Panc1 (cell line): Measurements from ENCODE around the gene FBXL14. TPM values are rescaled to one million over a fixed set of nuclear protein-coding genes. Genes with fewer than 3 reads are reported as not detected.

ENCODE experiments used
- ATAC-seq: fragments of 200-7000 bp; cut with Tn5 transposase; 2 replicates; pipeline ENCODE4 v1.9.1; 2020; ENCODE audit warnings: mild to moderate bottlenecking, moderate library complexity
- BruUV-seq: library from RNA; stranded (reverse); fragments of 400-500 nt; replicated peaks from 2 replicates; lab custom pipeline; 2021; lab: Mats Ljungman, UMichigan
- CTCF ChIA-PET: fragments of 300-600 bp; sonication (Branson Sonifier 250); formaldehyde crosslinking; loops from one replicate; lab custom pipeline; 2022; ENCODE audit warnings: antibody characterized with exemption; lab: Charles Lee
- POLR2A ChIA-PET: fragments of 300-600 bp; sonication (Branson Sonifier 250); formaldehyde crosslinking; loops from one replicate; lab custom pipeline; 2022; ENCODE audit warnings: antibody characterized with exemption; lab: Charles Lee
- DNase-seq: peaks from one replicate; pipeline ENCODE4 v3.0.0-alpha.2; 2010; ENCODE audit warnings: low read depth, low spot score
- H3K27ac ChIP-seq: 2 replicates; pipeline ENCODE4 v1.5.1; 2011; ENCODE audit warnings: mild to moderate bottlenecking, low read length, inconsistent platforms
- H3K27me3 ChIP-seq: fragments of 200-500 bp; sonication (Bioruptor generic); 2 replicates; pipeline ENCODE4 v1.6.0; 2014; ENCODE audit warnings: low read length, inconsistent platforms; ENCODE audit not compliant: control insufficient read depth, insufficient read depth
- H3K36me3 ChIP-seq: fragments of 200-500 bp; sonication (Bioruptor generic); 2 replicates; pipeline ENCODE4 v1.5.1; 2014; ENCODE audit warnings: inconsistent platforms, mild to moderate bottlenecking, low read length, moderate library complexity; ENCODE audit not compliant: control insufficient read depth, insufficient read depth
- H3K4me1 ChIP-seq: 2 replicates; pipeline ENCODE4 v1.5.1; 2011; ENCODE audit warnings: inconsistent platforms, mild to moderate bottlenecking, low read length, moderate library complexity; ENCODE audit not compliant: control insufficient read depth, insufficient read depth
- H3K4me3 ChIP-seq, 2 experiments: 2 replicates each; pipeline ENCODE4 v1.5.1; 2011 to 2012; ENCODE audit warnings: low read depth in 2 of 2, low read length in 2 of 2, mild to moderate bottlenecking in 2 of 2, inconsistent platforms in 1 of 2, moderate library complexity in 1 of 2
- H3K9me3 ChIP-seq: fragments of 200-500 bp; sonication (Bioruptor generic); 2 replicates; pipeline ENCODE4 v1.5.1; 2014; ENCODE audit warnings: low read depth, mild to moderate bottlenecking, inconsistent platforms, low read length, moderate library complexity; ENCODE audit not compliant: control insufficient read depth, insufficient read depth
- POLR2AphosphoS5 ChIP-seq: IDR thresholded peaks from 2 replicates; pipeline ENCODE4 v1.6.1; 2012; ENCODE audit warnings: mild to moderate bottlenecking, low read depth, low read length, moderate library complexity
- SIN3A ChIP-seq: IDR thresholded peaks from 2 replicates; pipeline ENCODE4 v1.6.1; 2012; ENCODE audit warnings: low read depth, mild to moderate bottlenecking, low read length, moderate library complexity, borderline replicate concordance; ENCODE audit not compliant: insufficient read depth
- TCF7L2 ChIP-seq: IDR thresholded peaks from 2 replicates; pipeline ENCODE4 v1.6.1; 2011; ENCODE audit warnings: mild to moderate bottlenecking, low read depth, low read length, inconsistent platforms
- in situ Hi-C: cut with HindIII; loops from 2 replicates; pipeline ENCODE4 v1.10.0; 2016; ENCODE audit warnings: low sequenced_read_pairs, low pct_unique_long_range_greater_than_20kb
- intact Hi-C: fragments of 100-400 bp; cut with micrococcal nuclease; formaldehyde crosslinking; loops from one replicate; pipeline ENCODE4 v1.10.0; 2022; ENCODE audit not compliant: unreplicated experiment
- total RNA-seq: library from RNA; stranded (reverse); gene quantifications from one replicate; pipeline ENCODE4 v1.2.1, GENCODE V29; 2021; ENCODE audit not compliant: unreplicated experiment
- TF ChIP-seq, protein P1 (sequence below): fragments of 450-650 bp; IDR thresholded peaks from 2 replicates; pipeline ENCODE4 v1.5.1; 2017; ENCODE audit warnings: mild to moderate bottlenecking
- TF ChIP-seq, protein P2 (sequence below), 2 experiments: IDR thresholded peaks; 2 replicates each; pipeline ENCODE4 v1.6.1; 2011 to 2012; ENCODE audit warnings: low read depth in 2 of 2, control low read depth in 1 of 2, low read length in 1 of 2, mild to moderate bottlenecking in 1 of 2, moderate library complexity in 1 of 2; ENCODE audit not compliant: insufficient read depth in 1 of 2

The FBXL14 gene
- total RNA-seq, 1 experiment from 2014 or later, result 15.1 TPM

DNA sequence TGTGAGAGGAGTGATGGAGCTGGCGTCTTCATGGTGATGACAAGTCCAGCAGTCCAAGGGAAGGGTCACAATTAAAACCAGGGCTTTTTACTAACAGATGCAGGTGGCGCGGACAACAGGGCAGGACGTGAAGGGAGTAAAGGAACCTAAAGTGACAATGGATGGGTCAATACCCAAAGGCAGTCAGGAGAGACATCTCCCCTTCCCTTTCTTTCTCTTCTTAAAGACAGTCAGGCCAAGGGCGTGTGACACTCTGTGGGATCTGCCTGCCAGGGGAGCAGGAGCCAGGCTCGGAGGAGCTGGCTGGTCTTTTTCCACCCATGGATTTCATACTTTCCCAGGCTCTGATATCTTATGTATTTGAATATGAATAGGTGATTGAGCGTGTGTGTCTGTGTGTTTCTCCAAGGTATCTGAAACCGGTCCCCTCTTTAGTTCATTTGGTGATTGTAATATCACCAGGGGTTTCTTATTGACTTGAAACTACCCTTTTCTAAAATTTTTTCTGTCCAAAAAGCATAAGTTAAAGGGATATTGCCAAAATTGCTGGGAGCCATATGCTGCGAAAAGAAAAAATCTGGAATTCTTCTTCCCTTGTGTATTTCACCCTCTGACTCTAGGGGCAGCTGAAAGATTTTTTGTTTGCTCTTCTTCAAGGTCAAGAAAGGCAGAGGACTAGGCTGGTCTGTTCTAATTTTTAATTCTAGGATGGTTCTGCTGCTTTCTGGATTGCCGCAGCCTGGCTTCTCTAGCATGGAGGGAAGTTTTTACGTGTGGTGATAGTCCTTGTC is 61.8 kb downstream of the FBXL14 start:
- DNase-seq, result no peak
- CTCF ChIA-PET, result no interaction called here
- POLR2A ChIA-PET, result no interaction called here
- no peak for ATAC-seq
- in situ Hi-C loops (no loop called here), intact Hi-C loops (no loop called here)
- TF ChIP-seq TCF7L2, result no peak
- TF ChIP-seq, protein P1, sequence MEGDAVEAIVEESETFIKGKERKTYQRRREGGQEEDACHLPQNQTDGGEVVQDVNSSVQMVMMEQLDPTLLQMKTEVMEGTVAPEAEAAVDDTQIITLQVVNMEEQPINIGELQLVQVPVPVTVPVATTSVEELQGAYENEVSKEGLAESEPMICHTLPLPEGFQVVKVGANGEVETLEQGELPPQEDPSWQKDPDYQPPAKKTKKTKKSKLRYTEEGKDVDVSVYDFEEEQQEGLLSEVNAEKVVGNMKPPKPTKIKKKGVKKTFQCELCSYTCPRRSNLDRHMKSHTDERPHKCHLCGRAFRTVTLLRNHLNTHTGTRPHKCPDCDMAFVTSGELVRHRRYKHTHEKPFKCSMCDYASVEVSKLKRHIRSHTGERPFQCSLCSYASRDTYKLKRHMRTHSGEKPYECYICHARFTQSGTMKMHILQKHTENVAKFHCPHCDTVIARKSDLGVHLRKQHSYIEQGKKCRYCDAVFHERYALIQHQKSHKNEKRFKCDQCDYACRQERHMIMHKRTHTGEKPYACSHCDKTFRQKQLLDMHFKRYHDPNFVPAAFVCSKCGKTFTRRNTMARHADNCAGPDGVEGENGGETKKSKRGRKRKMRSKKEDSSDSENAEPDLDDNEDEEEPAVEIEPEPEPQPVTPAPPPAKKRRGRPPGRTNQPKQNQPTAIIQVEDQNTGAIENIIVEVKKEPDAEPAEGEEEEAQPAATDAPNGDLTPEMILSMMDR, result no peak
- no peak for TF ChIP-seq SIN3A
- no peak for TF ChIP-seq POLR2AphosphoS5
- TF ChIP-seq, protein P2, sequence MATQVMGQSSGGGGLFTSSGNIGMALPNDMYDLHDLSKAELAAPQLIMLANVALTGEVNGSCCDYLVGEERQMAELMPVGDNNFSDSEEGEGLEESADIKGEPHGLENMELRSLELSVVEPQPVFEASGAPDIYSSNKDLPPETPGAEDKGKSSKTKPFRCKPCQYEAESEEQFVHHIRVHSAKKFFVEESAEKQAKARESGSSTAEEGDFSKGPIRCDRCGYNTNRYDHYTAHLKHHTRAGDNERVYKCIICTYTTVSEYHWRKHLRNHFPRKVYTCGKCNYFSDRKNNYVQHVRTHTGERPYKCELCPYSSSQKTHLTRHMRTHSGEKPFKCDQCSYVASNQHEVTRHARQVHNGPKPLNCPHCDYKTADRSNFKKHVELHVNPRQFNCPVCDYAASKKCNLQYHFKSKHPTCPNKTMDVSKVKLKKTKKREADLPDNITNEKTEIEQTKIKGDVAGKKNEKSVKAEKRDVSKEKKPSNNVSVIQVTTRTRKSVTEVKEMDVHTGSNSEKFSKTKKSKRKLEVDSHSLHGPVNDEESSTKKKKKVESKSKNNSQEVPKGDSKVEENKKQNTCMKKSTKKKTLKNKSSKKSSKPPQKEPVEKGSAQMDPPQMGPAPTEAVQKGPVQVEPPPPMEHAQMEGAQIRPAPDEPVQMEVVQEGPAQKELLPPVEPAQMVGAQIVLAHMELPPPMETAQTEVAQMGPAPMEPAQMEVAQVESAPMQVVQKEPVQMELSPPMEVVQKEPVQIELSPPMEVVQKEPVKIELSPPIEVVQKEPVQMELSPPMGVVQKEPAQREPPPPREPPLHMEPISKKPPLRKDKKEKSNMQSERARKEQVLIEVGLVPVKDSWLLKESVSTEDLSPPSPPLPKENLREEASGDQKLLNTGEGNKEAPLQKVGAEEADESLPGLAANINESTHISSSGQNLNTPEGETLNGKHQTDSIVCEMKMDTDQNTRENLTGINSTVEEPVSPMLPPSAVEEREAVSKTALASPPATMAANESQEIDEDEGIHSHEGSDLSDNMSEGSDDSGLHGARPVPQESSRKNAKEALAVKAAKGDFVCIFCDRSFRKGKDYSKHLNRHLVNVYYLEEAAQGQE (IDR thresholded peaks at IDR 0.05; ENCODE audit: insufficient read depth in 1 of 2, low read depth in 2 of 2, low read length in 1 of 2), result no peak
- Histone ChIP-seq H3K27ac (peak overlapping the region; percentile 84), H3K27me3 (no peaks in the 10 kb centered on the region), H3K36me3 (no peaks in the 10 kb centered on the region), H3K4me3 (peak overlapping the region; percentile 51 to 57), H3K4me1 (peaks cover 34% of the 10 kb centered on the region), H3K9me3 (no peaks in the 10 kb centered on the region)
- TSS peak; percentile 70 for BruUV-seq

DNA sequence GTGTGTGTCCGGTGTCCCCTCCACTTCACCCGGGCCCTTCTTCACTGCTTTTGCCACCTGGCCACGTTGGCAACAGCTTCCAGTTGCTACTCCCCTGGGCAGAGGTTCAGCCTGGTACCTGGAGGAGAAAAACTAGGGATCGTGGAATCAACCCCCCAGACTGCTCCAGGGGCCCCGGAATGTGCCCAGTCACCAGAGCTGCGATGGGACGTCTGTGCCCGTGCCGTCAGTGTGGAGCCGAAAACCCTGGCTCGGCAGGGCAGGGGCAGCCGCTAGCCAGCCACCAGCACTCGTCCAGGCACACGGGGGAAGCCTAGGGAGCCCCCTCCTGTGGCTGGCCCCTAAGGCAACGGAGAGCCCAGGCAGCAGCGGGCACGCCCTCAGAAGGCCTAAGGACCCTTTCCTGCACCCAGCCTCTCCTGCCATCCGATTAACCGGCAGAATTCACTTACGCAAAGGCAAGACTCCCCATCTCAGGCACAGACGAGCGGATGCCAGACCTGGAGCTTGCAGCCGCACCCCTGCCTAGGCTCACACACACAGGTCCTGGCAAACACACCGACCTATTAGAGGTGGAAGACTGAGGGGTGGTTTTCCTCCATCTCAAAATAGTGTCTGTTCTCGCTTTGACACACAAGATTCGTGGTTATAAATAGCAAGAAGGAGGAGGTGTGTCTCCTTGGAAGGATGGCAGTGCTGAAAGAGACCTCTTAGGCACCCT is 62.6 kb downstream of the FBXL14 start:
- no peaks in the 10 kb centered on the region for H3K9me3 ChIP-seq
- intact Hi-C loops, result no loop called here
- ChIA-PET POLR2A (no interaction called here), CTCF (no interaction called here)
- in situ Hi-C loops, result no loop called here
- no peak for TF ChIP-seq TCF7L2
- TF ChIP-seq, protein P1, result no peak
- TF ChIP-seq, protein P2 (IDR thresholded peaks at IDR 0.05; ENCODE audit: insufficient read depth in 1 of 2, low read depth in 2 of 2, low read length in 1 of 2), result no peak
- TF ChIP-seq SIN3A, result no peak
- no peak for TF ChIP-seq POLR2AphosphoS5
- no peak for DNase-seq
- peak overlapping the region; percentile 84 for H3K27ac ChIP-seq
- no peaks in the 10 kb centered on the region for H3K27me3 ChIP-seq
- peaks cover 34% of the 10 kb centered on the region for H3K4me1 ChIP-seq
- no peaks in the 10 kb centered on the region for H3K36me3 ChIP-seq
- peak overlapping the region; percentile 51 to 57 for H3K4me3 ChIP-seq
- ATAC-seq, result no peak
- BruUV-seq, result no TSS peak
